Measurements from ENCODE around the gene NXPH1.
"Not testable (repeated sequence)": the region's sequence is repeated elsewhere in the genome, so short reads cannot be mapped to it uniquely, and the experiment has no call there.

The NXPH1 gene

GRCh38 chr7:8612584-8612983, 179.2 kb downstream of the NXPH1 start:
- no peak for DNase-seq

GRCh38 chr7:8613191-8613590, 179.8 kb downstream of the NXPH1 start:
- DNase-seq: no peak

GRCh38 chr7:8615019-8615418, 181.6 kb downstream of the NXPH1 start:
- DNase-seq: no peak

GRCh38 chr7:8618441-8619070, 185.1 kb downstream of the NXPH1 start:
- no peak for DNase-seq

GRCh38 chr7:8620169-8620568, 186.8 kb downstream of the NXPH1 start:
- DNase-seq: no peak

GRCh38 chr7:8625612-8626011, 192.2 kb downstream of the NXPH1 start:
- no peak for DNase-seq

GRCh38 chr7:8627325-8627724, 193.9 kb downstream of the NXPH1 start:
- no peak for DNase-seq

- DNase-seq: no peak
These were observed 195.2 kb downstream of the NXPH1 start for GRCh38 chr7:8628656-8629055.

GRCh38 chr7:8629504-8629903, 196.1 kb downstream of the NXPH1 start:
- no peak for DNase-seq

GRCh38 chr7:8637322-8637721, 203.9 kb downstream of the NXPH1 start:
- DNase-seq: no peak

GRCh38 chr7:8638076-8638475, 204.7 kb downstream of the NXPH1 start:
- DNase-seq: no peak

GRCh38 chr7:8639668-8640067, 206.3 kb downstream of the NXPH1 start:
- no peak for DNase-seq

GRCh38 chr7:8640671-8641070, 207.3 kb downstream of the NXPH1 start:
- no peak for DNase-seq

- no peak for DNase-seq
These were observed 235.5 kb downstream of the NXPH1 start for GRCh38 chr7:8668627-8669500.

GRCh38 chr7:8669501-8669851, 236.1 kb downstream of the NXPH1 start:
- DNase-seq: no peak

- DNase-seq: no peak
These were observed 251.0 kb downstream of the NXPH1 start for GRCh38 chr7:8684426-8684825.

GRCh38 chr7:8699875-8700624, 266.6 kb downstream of the NXPH1 start:
- DNase-seq: no peak

- no peak for DNase-seq
These were observed 269.4 kb downstream of the NXPH1 start for GRCh38 chr7:8702807-8703206.

GRCh38 chr7:8710124-8710523, 276.7 kb downstream of the NXPH1 start:
- DNase-seq: no peak

GRCh38 chr7:8714791-8715190, 281.4 kb downstream of the NXPH1 start:
- no peak for DNase-seq

GRCh38 chr7:8719102-8719501, 285.7 kb downstream of the NXPH1 start:
- no peak for DNase-seq

- no peak for DNase-seq
These were observed 290.8 kb downstream of the NXPH1 start for GRCh38 chr7:8724080-8724718.

GRCh38 chr7:8731756-8732155, 298.3 kb downstream of the NXPH1 start:
- not testable (repeated sequence) for DNase-seq

All from activated gamma-delta T cell treated with Interleukin-2 at 50 U/mL for 16 hours (primary cell).